Frontal cortex (tissue), 4 donors: ENCODE measurements around the gene CCDC85C. TPM values are rescaled to one million over a fixed set of nuclear protein-coding genes. Genes with fewer than 3 reads are reported as not detected.
A peak's percentile ranks its signal among the peaks of the same experiment; 100 is the strongest.

Source experiments
- DNase-seq, 2 donors: peaks; one replicate each; pipeline ENCODE4 v3.0.0; 2012; ENCODE audit warnings: low spot score in 2 of 2
- FAIRE-seq: peaks from 2 replicates; lab custom pipeline; 2012; peaks lifted over from hg19 to GRCh38; lab: Jason Lieb, UNC
- total RNA-seq: library from RNA; depleted of rRNA; stranded (reverse); fragments of >200 nt; gene quantifications from one replicate; pipeline ENCODE4 v1.2.3, GENCODE V29; 2014
- donor health status: control.
- donor health status: control.
- donor health status: control.

CCDC85C gene
- total RNA-seq, 1 donor from 2014 or later: 9.8 TPM

DNA sequence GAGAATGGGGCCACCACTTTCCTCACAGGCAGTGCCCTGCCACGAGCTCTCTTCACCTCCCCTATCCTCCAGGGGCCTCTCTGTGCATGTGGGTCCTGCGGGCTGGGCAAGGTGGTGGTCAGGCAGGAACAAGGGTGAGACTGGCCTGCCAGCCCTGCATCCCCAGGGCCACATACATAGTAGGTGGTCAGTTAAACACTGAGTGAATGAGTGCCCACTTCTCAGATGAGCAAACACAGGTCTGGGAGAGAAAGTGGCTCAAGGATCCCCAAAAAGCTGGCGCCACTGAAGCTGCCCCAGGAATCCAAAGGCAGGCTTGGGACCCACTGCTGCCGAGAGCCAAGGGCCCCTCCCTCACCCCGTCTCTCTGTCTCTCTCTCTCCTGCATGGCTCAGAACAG is 71.7 kb downstream of the CCDC85C start:
- DNase-seq (no peak), FAIRE-seq (no peak)

DNA sequence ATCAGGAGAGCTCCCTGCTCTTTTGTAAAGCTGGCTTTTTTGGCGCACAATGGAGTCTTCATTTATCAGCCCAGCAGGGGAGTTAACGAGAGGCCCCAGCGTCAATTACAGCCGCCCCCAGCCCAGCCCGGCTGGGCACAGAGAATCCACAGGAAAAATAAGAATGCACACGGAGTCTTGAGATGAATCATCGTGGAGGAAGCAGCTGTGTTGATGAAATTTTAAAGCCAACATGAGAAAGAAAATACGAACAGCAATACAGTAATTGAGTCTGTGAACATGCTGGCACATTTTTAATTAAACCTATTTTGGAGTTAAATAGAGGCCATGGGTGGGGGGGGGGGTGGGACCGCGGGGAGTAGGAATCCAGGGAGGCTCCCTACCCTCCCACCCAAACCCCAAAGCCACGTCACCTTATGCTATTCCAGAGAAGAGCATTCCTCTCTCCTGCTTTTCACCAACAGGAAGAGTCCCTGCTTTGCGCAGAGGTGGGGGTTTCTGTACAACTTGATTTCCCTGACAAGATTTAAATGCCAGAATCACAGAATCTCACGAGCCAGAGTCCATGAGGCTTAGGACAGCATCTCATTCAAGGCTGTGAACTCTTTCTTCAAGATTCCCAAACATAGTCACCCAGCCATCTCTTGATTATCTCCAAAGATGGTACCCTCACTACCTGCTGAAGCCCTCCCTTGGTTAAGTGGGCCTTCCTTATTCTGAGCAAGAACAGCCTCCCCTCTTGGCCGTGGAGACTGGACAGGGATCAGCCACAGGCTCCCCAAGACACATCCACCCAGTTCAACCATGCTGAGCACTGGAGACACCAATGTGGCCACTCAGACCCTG is 72.5 kb downstream of the CCDC85C start:
- peak in 1 of 2 donors; percentile 67 for DNase-seq
- no peak for FAIRE-seq

DNA sequence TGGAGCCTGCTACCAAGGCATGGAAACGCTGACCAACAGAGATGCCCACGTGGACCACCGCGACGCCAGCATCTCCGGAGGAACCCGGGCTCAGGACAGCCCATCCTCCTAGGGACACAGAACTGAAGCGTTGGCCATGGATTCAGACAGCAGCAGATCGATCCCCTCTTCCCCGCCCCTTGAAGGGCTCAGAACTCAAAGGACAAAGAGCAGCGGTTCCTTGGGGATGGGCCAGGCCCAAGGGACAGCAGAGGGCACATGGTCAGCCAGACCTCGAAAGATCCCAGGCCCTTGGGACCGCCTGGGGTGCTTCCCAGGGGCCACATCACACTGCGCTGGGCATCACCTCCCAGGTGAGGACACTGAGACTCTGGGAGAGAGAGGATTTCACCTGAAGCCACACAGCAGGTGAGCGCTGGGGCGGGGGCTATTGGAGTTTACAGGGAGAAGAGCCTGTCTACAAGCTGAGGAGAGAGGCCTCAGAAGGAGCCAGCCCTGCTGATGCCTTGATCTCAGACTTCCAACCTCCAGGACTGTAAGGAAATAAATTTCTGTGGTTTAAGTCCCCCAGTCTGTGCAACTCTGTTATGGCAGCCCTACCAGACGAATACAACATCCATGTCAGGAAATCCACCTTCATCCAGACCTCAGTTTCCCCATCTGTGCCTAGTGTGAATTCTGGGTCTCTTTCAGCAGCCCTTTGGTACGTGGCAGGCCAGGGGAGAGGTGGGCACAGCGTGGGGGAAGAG is 73.4 kb downstream of the CCDC85C start:
- FAIRE-seq (no peak), DNase-seq (no peak)

DNA sequence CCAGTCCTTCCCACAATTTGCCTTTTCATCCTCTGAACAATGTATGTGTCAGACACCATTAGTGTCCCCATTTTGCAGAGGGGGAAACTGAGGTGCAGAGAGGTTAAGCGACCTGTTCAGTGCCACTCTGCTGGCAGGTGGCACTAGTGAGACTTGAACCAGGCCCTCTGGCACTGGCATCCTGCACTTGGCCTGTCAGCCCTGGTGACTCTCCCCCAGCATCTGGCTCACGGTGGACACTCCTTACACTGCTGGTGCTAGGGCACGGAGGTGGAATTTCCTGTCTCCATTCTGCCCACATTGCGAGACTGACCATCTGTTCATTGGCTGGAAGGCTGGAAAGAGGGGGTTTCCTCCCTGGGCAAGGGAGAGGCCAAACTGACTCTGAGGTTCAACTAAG is 74.1 kb downstream of the CCDC85C start:
- DNase-seq (no peak), FAIRE-seq (no peak)

DNA sequence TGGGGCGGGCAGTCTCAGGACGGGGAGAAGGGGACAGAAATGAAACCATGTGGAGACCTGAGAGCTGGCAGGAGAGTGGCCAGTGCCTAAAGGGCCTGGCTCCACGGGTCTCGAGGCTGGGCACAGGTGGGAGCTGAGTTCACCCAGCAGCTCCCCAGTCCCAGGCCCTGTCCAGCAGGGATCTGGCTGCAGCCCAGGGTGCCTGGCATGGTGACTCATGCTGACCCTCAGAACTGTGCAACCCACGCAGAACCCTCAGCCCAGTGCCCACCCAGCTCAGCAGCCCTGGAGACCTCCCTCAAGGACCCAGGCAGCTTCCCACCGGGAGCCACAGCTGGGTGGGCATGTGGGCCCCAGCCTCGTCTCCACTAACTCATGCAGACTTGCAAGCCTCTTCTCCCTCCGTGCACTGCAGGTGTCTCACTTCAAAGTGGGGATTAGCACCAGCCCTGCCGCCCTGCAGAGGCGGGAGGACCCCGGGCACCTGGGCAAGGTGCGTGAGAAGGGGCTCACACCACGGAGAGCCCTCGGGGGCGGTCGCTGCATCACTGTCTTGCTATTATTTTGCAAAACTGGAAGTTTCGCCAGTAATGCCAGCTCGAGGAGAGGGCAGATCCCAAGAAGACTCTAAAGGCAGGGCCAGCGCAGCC is 76.5 kb downstream of the CCDC85C start:
- DNase-seq: no peak
- FAIRE-seq: no peak

DNA sequence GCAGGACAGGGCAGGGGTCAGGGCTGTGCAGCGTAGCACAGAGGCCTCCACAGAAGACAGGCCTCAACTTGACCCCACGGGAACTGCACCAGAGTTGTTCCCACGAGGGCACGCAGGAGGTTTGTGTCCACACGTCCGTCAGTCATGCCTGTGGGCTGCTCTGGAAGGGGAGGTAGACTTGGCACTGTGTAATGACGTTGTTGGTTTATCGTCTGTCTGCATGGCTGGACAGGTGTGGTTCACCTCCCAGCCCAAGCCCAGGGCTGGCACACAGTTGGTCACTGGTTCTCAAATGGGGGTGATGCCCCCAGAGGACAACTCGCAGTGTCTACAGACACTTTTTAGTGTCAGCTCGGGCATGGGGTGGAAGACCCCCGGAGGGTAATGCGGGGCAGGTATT is 77.0 kb downstream of the CCDC85C start:
- DNase-seq (no peak), FAIRE-seq (no peak)

DNA sequence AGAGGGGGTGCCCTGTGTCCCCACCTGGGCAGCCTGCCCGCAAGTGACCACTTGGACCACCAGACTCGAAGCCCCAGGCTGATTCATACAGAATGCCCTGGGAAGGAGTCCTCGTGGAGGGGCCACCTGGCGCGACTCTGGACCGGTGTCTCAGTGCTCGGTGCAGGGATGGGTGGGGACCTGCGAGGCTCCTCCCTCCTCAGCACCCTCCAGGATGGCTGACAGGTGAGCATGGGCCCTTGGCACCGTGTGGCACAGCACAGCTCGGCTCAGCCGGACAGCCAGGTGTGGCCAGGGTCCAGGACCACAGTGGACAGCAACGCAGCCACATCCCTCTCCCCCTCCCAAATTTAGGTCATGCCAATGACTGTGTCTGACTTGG is 78.3 kb downstream of the CCDC85C start:
- DNase-seq (no peak), FAIRE-seq (no peak)

DNA sequence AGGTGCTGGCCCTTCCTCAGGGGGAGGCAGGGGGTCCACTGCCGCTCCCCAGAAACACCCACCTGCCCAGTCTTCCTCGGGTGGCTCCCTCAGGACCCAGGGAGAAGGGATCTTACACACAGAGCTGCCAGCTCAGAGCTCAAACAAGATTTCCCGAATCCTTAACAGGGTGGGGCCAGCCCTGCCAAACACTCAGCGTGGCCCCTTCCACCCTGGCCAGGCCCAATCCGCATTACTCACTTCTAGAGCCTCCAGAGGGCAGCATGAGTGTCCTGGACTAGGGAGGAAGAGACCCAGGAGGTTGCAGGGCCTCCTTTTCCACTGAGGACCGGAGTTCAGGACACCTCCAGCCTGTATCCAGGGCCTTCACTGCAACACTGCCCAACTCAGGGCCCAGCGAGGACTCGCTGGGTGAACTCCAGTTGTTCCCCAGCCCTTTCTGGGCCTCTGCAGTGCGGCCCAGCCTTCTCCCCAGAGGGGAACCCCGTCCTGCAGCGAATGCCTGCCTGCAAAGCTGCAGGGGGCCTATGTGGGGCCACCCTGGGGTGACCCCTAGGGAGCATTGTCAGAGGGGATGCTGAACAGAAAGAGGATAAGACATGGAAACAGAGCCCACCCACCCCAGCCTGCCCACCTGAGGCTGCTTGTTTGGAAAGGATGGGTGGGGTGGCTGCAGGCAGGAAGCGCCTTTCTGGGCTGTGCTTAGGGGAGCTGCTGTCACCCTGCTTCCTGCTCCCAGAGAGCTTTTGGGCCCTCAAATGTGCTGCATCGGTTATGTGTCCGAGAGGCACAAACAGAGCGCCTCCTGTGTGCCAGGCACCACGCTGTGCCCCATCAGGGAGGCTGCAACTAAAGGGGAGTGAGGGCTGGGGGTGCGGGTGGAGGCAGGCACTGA is 79.0 kb downstream of the CCDC85C start:
- DNase-seq (peak in 1 of 2 donors; percentile 59), FAIRE-seq (no peak)

DNA sequence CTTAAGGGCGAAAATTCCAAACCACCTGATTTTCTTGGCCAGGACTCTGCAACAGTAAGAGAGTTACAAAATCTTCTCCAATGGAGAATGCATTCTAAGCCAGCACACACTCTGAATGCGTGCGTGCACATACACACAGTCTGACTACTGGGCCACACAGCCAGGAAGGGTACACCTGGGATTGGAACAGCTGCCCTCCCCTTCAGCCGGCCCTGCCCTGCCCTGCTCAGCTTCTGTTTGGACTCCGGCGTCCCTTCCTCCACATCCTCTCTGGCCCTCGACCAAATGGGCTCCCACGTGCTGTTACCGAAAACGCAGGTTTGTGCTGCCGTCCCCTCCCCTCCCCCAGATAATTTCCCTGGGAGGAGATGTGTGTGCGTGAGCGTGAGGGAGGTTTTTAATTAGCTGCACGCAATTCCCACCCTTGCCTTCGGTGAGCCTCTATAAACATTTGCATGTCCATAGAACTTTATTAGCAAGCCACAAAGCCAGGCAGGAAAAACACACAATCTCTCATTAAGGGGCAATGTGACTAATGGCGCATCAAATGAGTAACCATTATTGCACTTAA is 79.8 kb downstream of the CCDC85C start:
- DNase-seq: no peak

DNA sequence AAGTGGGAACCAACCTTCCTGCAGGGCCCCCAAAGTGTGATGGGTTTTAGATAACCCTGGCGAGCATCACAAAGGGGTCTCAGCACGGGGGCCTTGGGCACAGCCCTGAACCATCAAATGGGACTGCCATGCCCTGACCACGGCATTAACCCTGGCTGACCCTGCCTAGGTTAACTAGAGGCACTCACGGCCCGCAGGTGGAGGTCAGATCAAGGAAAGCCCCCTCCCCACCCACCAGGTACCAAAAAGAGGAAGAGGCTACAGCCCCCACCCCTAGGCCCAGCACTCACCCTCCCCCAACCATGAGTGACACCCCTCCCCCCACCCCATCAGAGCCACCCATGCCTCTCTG is 80.3 kb downstream of the CCDC85C start:
- DNase-seq: no peak
- FAIRE-seq: no peak

More for the DNA sequence above, 79.8 kb downstream of the CCDC85C start:
- no peak for FAIRE-seq

DNA sequence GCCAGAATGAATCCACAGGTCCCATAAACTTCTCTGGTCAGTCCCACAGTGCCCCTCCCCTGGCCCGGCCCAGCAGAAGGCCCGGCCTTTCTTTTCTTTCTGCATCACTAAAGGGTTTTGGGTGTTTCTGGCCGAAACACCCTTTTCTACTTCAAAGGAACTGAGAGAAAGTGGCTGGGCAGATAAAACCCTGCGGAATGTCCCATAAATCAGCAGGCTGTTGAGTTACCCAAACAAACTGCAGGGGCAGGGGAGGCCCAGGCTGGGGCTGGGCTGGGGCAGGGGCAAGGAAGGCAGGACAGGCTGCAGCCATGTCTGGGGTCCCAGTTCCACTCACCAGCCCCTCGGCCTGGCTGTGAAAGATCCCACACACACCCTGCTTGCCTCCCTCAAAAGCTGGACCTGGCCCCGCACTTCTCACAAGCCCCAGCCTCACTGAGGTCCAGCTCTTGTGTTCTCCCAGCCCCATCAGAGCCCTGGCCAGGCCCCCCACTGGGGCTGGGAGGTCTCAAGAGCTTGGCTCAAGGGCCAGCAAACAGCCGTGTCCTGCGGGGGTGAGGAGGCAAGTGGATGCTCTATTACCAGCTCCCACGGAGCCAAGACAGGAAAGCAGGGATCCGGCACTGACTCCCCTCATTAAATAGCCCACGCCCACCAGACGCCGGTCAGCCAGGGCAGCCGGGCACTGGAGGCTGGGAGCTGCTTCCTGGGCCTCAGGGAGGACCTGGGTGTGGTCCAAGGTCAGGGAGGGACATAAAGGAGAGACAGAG is 80.9 kb downstream of the CCDC85C start:
- no peak for DNase-seq

DNA sequence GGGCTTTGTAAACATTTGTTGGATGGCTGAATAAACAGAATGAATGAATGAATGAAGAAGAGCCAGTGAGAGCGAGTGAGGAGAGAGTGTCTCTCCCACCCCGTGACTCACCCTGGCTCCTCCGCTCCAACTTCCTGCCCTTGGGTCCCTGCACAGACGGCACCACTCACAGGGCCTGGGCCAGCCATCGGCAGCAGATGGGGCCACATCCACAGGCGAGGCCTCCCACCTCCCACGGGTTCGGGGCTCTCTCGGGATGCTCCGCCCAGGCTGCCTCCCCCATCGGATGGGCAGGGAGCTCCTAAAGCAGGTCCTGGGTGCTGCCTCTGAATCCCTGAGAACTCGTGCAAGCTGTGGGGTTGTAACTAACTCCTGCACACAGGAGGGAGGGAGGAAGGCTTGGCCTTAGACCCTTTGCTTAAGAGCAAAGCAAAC is 81.5 kb downstream of the CCDC85C start:
- DNase-seq: no peak

More for the DNA sequence above, 80.9 kb downstream of the CCDC85C start:
- no peak for FAIRE-seq

DNA sequence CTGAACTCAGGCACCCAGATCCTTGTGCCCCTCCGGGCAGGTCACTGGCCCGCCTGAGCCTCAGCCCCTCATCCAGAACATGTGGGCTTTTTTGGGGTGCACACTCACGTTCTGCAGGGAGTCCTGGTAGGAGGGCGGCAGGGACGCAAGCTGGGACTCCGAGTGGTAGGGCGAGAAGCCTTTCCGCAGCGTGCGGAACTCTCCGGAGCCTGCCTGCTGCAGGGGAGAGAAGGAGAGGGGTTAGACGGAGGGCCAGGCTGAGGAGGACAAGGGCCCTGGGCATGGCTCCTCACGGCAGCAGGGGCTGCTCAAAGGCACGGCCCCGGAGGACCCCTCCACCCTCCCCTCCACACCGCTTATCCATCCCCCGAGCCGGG is 82.0 kb downstream of the CCDC85C start:
- no peak for DNase-seq
- FAIRE-seq: no peak

More for the DNA sequence above, 81.5 kb downstream of the CCDC85C start:
- no peak for FAIRE-seq

DNA sequence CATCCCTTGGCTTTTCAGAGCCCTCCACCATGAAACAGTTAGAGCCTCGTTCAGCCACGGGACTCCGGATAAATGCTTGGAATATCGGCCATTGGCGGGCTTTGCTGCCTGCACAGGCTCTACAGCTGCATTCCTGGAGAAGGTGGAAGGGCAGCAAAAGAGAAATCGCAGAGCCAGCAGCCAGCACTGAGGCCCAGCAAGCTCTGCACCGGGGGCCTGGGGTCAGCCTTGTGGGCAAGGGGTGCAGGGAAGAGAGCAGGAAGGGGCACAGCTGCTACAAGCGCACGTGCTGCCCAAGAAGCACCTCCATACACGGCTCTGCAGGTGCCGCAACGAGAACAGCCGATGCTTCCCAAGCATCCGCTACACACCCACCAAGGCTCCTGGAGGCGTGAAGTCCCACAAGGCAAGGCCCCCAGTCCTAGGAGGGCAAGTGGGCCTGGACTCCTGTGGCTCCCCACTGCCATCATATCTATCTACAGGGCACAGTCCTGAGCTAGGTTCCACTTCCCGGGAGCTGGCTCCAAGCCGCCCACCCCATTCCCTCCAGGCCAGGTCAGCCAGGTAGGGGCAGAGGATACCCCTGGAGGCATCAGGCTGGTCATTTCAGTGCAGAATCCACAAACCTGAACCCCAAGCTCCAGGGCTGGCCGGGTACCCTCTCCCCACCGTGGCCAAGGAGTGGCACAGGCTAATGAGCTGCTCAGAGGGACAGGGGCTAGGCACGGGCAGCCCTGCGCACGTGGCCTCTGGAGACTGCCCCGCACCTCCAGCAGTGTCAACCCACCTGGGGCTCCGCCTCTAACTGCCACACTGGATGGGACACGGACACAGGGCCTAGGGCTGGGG is 82.6 kb downstream of the CCDC85C start:
- DNase-seq (no peak), FAIRE-seq (no peak)

DNA sequence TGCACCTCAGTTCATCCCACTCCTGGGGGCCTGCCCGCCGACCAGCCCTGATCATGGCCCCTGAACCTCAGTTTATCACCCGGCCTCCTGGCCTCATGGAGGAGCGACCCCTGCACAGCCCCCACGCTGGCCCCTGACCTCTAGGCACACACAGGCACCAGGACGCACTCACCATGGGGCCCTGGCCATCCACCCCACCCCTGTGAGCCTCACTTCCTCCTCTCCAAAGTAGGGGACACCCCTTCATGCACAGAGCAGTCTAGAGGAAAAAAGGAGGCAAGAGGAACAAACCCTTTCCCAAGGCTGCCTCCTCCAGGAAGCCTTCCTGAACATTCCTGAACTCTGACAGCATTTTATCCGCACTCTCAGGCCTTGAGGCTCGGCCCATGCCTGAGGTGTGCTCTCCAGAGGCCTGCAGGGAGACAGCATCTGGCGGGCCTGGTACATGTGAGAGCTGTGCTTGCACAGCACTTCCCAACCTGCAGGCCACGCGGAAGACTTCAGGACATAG is 83.4 kb downstream of the CCDC85C start:
- DNase-seq (no peak), FAIRE-seq (no peak)

DNA sequence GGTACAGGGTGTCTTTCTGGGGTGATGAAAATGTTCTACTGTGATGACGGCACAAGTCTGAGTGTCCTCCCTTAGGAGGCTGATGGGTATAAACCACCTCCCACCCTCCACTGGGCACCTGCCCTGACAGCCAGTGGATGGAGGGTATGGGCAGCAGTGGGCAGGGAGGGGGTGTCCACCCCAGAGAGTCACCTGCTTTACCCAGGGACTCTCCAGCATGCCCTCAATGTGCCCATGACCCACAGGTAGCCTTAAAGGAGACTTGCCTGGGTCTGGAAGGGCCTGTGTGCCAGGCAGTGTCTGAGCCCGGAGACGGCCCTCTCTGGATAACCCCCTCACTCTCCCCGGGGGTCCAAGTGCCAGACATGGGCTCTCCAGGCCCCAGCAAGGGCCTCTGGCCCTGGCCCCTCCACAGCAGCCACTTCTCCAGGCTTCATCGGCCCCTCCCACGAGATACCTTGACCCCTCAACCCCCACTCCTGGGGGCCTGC is 84.0 kb downstream of the CCDC85C start:
- FAIRE-seq: no peak
- no peak for DNase-seq

DNA sequence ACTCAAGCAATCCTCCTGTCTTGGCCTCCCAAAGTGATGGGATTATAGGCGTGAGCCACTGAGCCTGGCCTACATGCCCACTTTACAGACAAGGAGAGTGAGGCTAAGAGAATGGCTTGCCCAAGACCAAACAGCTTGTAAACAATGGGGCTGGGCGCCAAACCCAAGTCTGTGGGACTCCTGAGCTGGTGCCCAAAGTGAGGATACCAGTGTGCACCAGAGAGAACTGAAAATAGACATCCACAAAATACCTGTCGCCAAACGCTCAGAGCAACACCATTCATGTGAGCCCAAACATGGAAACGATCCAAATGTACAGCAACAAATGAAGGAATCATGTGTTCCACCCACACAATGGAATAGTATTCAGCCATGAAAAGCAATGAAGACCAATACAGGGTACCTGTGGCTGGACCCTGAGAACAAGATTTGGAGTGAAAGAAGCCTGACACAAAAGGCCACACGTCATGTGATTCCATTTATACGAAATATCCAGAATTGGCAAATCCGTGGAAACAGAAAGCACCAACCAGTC is 84.6 kb downstream of the CCDC85C start:
- FAIRE-seq (no peak), DNase-seq (no peak)
